Gastroesophageal sphincter (tissue), 4 donors: Measurements from ENCODE around the gene ALKBH6. TPM values are rescaled to one million over a fixed set of nuclear protein-coding genes. Genes with fewer than 3 reads are reported as not detected.

Experiments
- ATAC-seq: fragments of 150-250 bp; one replicate; pipeline ENCODE4 v1.9.1; 2016; ENCODE audit warnings: mild to moderate bottlenecking, moderate library complexity
- H3K27ac ChIP-seq, 4 donors: fragments of 200-600 bp; sonication (generic) in 3 of 4; 1 replicate in 3 of 4; 2 replicates in 1 of 4; pipeline ENCODE4 v1.5.1; 2016 to 2019
- H3K27me3 ChIP-seq: fragments of 200-600 bp; sonication (generic); one replicate; pipeline ENCODE4 v1.5.1; 2019
- H3K36me3 ChIP-seq, 2 donors: fragments of 200-600 bp; sonication (generic); one replicate each; pipeline ENCODE4 v1.5.1; 2019; ENCODE audit warnings: control low read depth in 1 of 2
- H3K4me1 ChIP-seq, 3 donors: fragments of 200-600 bp; sonication (generic); 1 replicate in 2 of 3; 2 replicates in 1 of 3; pipeline ENCODE4 v1.5.1; 2016 to 2019; ENCODE audit warnings: control low read depth in 2 of 3
- H3K4me3 ChIP-seq, 2 donors: fragments of 200-600 bp; sonication (generic); one replicate each; pipeline ENCODE4 v1.5.1; 2019; ENCODE audit warnings: mild to moderate bottlenecking in 1 of 2, moderate library complexity in 1 of 2
- H3K9me3 ChIP-seq, 3 donors: fragments of 200-600 bp; sonication (generic); one replicate each; pipeline ENCODE4 v1.5.1; 2017 to 2019; ENCODE audit warnings: control low read depth in 2 of 3
- EP300 ChIP-seq: sonication (generic); formaldehyde crosslinking; IDR thresholded peaks from one replicate; pipeline ENCODE4 v1.6.1; 2017; ENCODE audit warnings: antibody characterized with exemption, mild to moderate bottlenecking
- POLR2A ChIP-seq, 2 donors: fragments of 450-650 bp; IDR thresholded peaks; one replicate each; pipeline ENCODE4 v1.6.1; 2017; ENCODE audit warnings: antibody characterized with exemption in 2 of 2, mild to moderate bottlenecking in 2 of 2, moderate library complexity in 1 of 2
- POLR2AphosphoS5 ChIP-seq: sonication (generic); formaldehyde crosslinking; IDR thresholded peaks from one replicate; pipeline ENCODE4 v1.6.1; 2017; ENCODE audit warnings: antibody characterized with exemption
- WGBS, 2 donors: methylation state at CpG; one replicate each; pipeline ENCODE4 v1.1.5; 2018; ENCODE audit warnings: low coverage in 1 of 2; 5-methylcytosine and 5-hydroxymethylcytosine counted together
- total RNA-seq, 4 donors: library from RNA; depleted of rRNA; stranded (reverse); fragments of >200 nt; gene quantifications; one replicate each; pipeline ENCODE4 v1.1.0, GENCODE V29; 2016
- TF ChIP-seq, protein P1 (sequence below), 4 experiments: fragments of 200-600 bp in 2 of 4; fragments of 450-650 bp in 2 of 4; sonication (generic) in 1 of 4; IDR thresholded peaks; one replicate each; pipeline ENCODE4 v1.5.1; 2017 to 2019; ENCODE audit warnings: antibody characterized with exemption in 4 of 4, mild to moderate bottlenecking in 2 of 4, moderate library complexity in 2 of 4

ALKBH6 gene
- total RNA-seq, 4 donors from 2014 or later = 10.7 to 38.3 (median 25.3) TPM

DNA sequence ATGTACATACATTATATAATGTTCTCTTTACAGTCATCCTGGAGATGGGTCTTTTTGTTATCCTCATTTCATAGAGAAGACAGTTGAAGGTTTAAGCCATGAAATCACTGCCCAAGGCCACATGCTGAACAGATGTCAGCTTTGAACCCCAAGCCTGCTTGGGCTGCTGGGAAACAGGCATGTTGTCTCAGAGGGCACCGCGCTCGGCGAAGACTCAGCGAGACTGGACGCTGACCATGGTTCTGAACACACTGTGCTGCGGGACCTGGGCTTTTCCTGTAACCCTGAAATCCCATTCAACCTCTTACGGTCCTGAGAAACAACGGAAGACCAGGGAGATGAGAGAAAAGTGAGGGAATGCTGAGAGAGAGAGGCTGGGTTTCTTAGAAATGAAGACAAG lies 50.5 kb downstream of the ALKBH6 start:
- Histone ChIP-seq H3K27ac (no peak overlapping the region), H3K4me3 (no peak overlapping the region), H3K9me3 (no peaks in the 10 kb centered on the region), H3K4me1 (peaks cover 0 to 14% (median 3%) of the 10 kb centered on the region in 3 donors), H3K36me3 (no peaks in the 10 kb centered on the region), H3K27me3 (peaks cover 57% of the 10 kb centered on the region)
- TF ChIP-seq, protein P1, sequence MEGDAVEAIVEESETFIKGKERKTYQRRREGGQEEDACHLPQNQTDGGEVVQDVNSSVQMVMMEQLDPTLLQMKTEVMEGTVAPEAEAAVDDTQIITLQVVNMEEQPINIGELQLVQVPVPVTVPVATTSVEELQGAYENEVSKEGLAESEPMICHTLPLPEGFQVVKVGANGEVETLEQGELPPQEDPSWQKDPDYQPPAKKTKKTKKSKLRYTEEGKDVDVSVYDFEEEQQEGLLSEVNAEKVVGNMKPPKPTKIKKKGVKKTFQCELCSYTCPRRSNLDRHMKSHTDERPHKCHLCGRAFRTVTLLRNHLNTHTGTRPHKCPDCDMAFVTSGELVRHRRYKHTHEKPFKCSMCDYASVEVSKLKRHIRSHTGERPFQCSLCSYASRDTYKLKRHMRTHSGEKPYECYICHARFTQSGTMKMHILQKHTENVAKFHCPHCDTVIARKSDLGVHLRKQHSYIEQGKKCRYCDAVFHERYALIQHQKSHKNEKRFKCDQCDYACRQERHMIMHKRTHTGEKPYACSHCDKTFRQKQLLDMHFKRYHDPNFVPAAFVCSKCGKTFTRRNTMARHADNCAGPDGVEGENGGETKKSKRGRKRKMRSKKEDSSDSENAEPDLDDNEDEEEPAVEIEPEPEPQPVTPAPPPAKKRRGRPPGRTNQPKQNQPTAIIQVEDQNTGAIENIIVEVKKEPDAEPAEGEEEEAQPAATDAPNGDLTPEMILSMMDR (IDR thresholded peaks at IDR 0.05) = no peak
- no peak for TF ChIP-seq POLR2A (IDR thresholded peaks at IDR 0.05)
- TF ChIP-seq POLR2AphosphoS5 = no peak
- no peak for TF ChIP-seq EP300
- 3 to 5% methylated on average over 9 of the region's 9 CpGs for WGBS, 2 donors
- no peak for ATAC-seq

DNA sequence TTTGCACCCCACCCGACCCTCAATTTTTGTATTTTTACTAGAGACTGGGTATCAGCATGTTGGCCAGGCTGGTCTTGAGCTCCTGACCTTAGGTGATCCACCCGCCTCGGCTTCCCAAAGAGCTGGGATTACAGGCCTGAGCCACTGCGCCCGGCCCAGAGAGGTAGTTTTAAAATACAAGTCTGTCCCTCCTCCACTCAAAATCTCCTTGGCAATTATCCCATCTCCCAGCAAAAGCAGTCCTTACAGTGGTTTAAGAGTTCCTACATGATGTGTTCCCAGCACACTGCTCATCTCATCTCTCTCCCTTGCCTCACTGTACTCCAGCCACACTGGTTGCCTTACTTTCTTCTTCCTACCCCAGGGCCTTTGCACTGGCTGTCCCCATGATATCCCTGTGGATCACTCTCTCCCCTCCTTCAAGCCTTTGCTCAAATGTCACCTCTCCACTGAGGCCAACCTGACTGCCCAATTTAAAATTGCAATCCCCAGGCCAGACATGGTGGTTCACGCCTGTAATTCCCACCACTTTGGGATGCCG lies 53.5 kb downstream of the ALKBH6 start:
- H3K4me1 ChIP-seq = peaks cover 0 to 14% (median 3%) of the 10 kb centered on the region in 3 donors
- H3K4me3 ChIP-seq = no peak overlapping the region
- ATAC-seq = no peak
- H3K27ac ChIP-seq = no peak overlapping the region
- H3K27me3 ChIP-seq = peaks cover 73% of the 10 kb centered on the region
- no peaks in the 10 kb centered on the region for H3K36me3 ChIP-seq
- 57% methylated on average over 3 of the region's 7 CpGs; no CpG with 5 or more reads in 1 of the 2 donors for WGBS, 2 donors
- no peaks in the 10 kb centered on the region for H3K9me3 ChIP-seq
- TF ChIP-seq EP300 (no peak), POLR2A (IDR thresholded peaks at IDR 0.05) (no peak), POLR2AphosphoS5 (no peak)
- TF ChIP-seq, protein P1 (IDR thresholded peaks at IDR 0.05) = no peak

DNA sequence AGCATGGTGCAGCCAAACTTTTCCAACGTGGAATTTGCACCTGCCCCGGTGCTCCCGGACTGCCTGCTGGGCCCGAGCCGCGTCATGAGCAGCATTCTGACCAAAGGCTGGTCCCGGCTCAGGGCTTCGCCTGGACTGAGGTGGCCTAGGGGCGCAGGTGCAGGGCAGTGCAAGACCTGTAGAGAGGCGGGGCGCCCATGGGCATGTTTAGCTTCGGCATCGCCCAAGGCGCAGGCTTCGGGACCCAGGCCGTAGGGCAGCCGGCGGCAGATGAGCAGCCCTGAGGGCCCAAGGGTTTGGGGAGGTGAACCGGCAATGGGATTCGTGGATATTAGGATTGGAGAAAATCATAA lies 54.1 kb downstream of the ALKBH6 start:
- H3K27ac ChIP-seq = no peak overlapping the region
- H3K27me3 ChIP-seq = peaks cover 78% of the 10 kb centered on the region
- TF ChIP-seq POLR2AphosphoS5 = no peak
- no peak for TF ChIP-seq POLR2A (IDR thresholded peaks at IDR 0.05)
- TF ChIP-seq, protein P1 (IDR thresholded peaks at IDR 0.05) = no peak
- TF ChIP-seq EP300 = no peak
- H3K9me3 ChIP-seq = no peaks in the 10 kb centered on the region
- 53 to 72% methylated on average over 3 to 4 of the region's 20 CpGs for WGBS, 2 donors
- H3K36me3 ChIP-seq = no peaks in the 10 kb centered on the region
- ATAC-seq = no peak
- peaks cover 0 to 14% (median 3%) of the 10 kb centered on the region in 3 donors for H3K4me1 ChIP-seq
- no peak overlapping the region for H3K4me3 ChIP-seq

Other genes with a start within 250 kb of the ALKBH6 start
- 10 to 100 TPM in 1 of 4 donors, 1 to 10 TPM in 3; 3.1 to 22.6 (median 5.5) TPM for gene ARHGAP33, start 238.6 kb downstream of the ALKBH6 start, total RNA-seq
- not detected for gene PRODH2, start 201.4 kb downstream of the ALKBH6 start, total RNA-seq
- gene NPHS1, start 161.7 kb downstream of the ALKBH6 start, total RNA-seq = not detected
- not detected for gene KIRREL2, start 157.3 kb downstream of the ALKBH6 start, total RNA-seq
- gene APLP1, start 145.6 kb downstream of the ALKBH6 start, total RNA-seq = 10 to 100 TPM in 1 of 4 donors, 1 to 10 TPM in 3; 4.7 to 10.0 (median 8.8) TPM
- 1 to 10 TPM; 2.8 to 9.5 (median 5.7) TPM for gene NFKBID, start 113.7 kb downstream of the ALKBH6 start, total RNA-seq
- 1 to 10 TPM in 3 of 4 donors, not detected in 1; 1.8 to 3.1 (median 3.0) TPM for gene HCST, start 111.7 kb downstream of the ALKBH6 start, total RNA-seq
- gene TYROBP, start 105.9 kb downstream of the ALKBH6 start, total RNA-seq = 100 to 1,000 TPM in 1 of 4 donors, 10 to 100 TPM in 2, 1 to 10 TPM in 1; 3.0 to 116 (median 45.3) TPM
- 10 to 100 TPM in 2 of 4 donors, 1 to 10 TPM in 2; 6.7 to 18.5 (median 9.1) TPM for gene LRFN3, start 77.8 kb downstream of the ALKBH6 start, total RNA-seq
- gene SDHAF1, start 19.0 kb downstream of the ALKBH6 start, total RNA-seq = 10 to 100 TPM; 44.0 to 52.7 (median 49.8) TPM
- under 1 TPM in 3 of 4 donors, not detected in 1; 0.39 to 0.62 (median 0.47) TPM for gene SYNE4, start 5.4 kb downstream of the ALKBH6 start, total RNA-seq
- gene CLIP3, start 18.7 kb upstream of the ALKBH6 start, total RNA-seq = 10 to 100 TPM; 26.8 to 66.2 (median 31.1) TPM
- 10 to 100 TPM in 2 of 4 donors, 1 to 10 TPM in 2; 5.3 to 16.8 (median 9.4) TPM for gene THAP8, start 40.1 kb upstream of the ALKBH6 start, total RNA-seq
- under 1 TPM; 0.17 to 0.62 (median 0.29) TPM for gene WDR62, start 40.7 kb upstream of the ALKBH6 start, total RNA-seq
- gene OVOL3, start 96.9 kb upstream of the ALKBH6 start, total RNA-seq = not detected
- gene POLR2I, start 100.7 kb upstream of the ALKBH6 start, total RNA-seq = 10 to 100 TPM; 49.3 to 60.2 (median 54.1) TPM
- 100 to 1,000 TPM; 116 to 248 (median 180) TPM for gene TBCB, start 101.3 kb upstream of the ALKBH6 start, total RNA-seq
- gene CAPNS1, start 125.9 kb upstream of the ALKBH6 start, total RNA-seq = 100 to 1,000 TPM; 151 to 237 (median 210) TPM
- 10 to 100 TPM; 50.4 to 66.6 (median 61.7) TPM for gene COX7A1, start 138.2 kb upstream of the ALKBH6 start, total RNA-seq
- 1 to 10 TPM; 4.4 to 6.3 (median 5.8) TPM for gene ZNF565, start 200.5 kb upstream of the ALKBH6 start, total RNA-seq
- gene ZNF146, start 200.9 kb upstream of the ALKBH6 start, total RNA-seq = 10 to 100 TPM; 57.9 to 98.2 (median 75.2) TPM